ENCODE results near the gene CCSER1. TPM values are rescaled to one million over a fixed set of nuclear protein-coding genes. Genes with fewer than 3 reads are reported as not detected.

The CCSER1 gene
- total and polyA plus RNA-seq, 2 of the 8 experiments (the other 6 are each of a cell fraction or from before 2014, with no cell fraction given) = 0.26 to 0.84 TPM

DNA sequence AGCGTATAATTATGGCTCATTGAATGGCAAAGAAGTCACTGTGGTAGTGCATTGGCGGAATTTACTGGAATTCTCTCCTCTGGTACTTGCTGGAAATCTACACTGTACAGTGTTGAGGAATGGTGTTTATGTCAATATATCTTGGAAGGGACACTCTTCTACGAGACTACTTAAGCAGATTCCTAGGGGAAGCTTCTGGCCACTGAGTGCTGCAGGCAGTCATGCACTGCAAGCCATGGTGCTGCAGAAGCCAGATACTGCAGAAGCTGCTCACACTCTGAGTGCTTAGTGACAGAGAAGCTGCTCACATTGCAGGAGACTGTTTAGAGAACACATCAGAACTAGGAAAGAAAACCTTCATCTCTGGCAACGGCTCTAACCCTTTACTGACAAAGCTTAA lies 725.0 kb downstream of the CCSER1 start:
- peaks cover 0 to 7% of the 10 kb centered on the region in 2 experiments; a peak in 2 of 4 replicates for H3K9me3 ChIP-seq (ENCODE audit: insufficient read depth in 2 of 2, low read depth in 1 of 2, low read length in 1 of 2)
- no peaks in the 10 kb centered on the region for H3K79me2 ChIP-seq (ENCODE audit: control insufficient read depth in 1 of 2, insufficient read depth in 2 of 2, low read length in 2 of 2)
- no peak overlapping the region for H4K8ac ChIP-seq (ENCODE audit: extremely low read depth, insufficient read depth, low read length)
- H3K14ac ChIP-seq (ENCODE audit: insufficient read length) = no peak overlapping the region
- peak overlapping the region; percentile 88 for H2AFZ ChIP-seq (ENCODE audit: low read length)
- POLR2A ChIA-PET (ENCODE audit: partially characterized antibody) = no interaction called here
- H3K4me1 ChIP-seq (replicated peaks in 1 of 4; ENCODE audit: control insufficient read depth in 3 of 4, insufficient read depth in 4 of 4, low read length in 3 of 4) = no peaks in the 10 kb centered on the region; a peak in 1 of 7 replicates
- DNase-seq (ENCODE audit: low read depth in 1 of 2, low spot score in 2 of 2) = no peak
- CTCF ChIA-PET (ENCODE audit: partially characterized antibody) = interaction anchor here (0.9 kb wide), 1 partner anchor 42 kb away, joined by 3 read pairs; no protein-coding TSS in a partner anchor
- H2BK5ac ChIP-seq (ENCODE audit: low read depth, low read length) = no peak overlapping the region
- WGBS, 2 experiments (ENCODE audit: extremely low coverage in 1 of 2, insufficient coverage in 1 of 2, insufficient read length in 1 of 2, insufficient replicate concordance in 2 of 2, low coverage in 1 of 2, low lambda C conversion rate in 2 of 2, missing lambda C conversion rate in 1 of 2) = 95% methylated on average over 4 of the region's 4 CpGs; no CpG with 5 or more reads in 1 of the 2 experiments
- H3K23me2 ChIP-seq (ENCODE audit: low read depth, low read length) = no peaks in the 10 kb centered on the region
- H2AK5ac ChIP-seq (ENCODE audit: low read depth, low read length) = no peak overlapping the region
- H2BK12ac ChIP-seq (ENCODE audit: low read depth, low read length) = 0 out of 2 replicates have a peak overlapping the region, but pooled peaks have one; percentile 72
- no peak overlapping the region for H3K4ac ChIP-seq (replicated peaks; ENCODE audit: insufficient read length, low read depth, low read length)
- no peak overlapping the region for H4K91ac ChIP-seq (replicated peaks; ENCODE audit: insufficient read length, low read length)
- no peak for FAIRE-seq
- H3K36me3 ChIP-seq (ENCODE audit: control insufficient read depth in 2 of 4, insufficient read depth in 4 of 4, low read length in 3 of 4) = no peaks in the 10 kb centered on the region
- H3K9ac ChIP-seq (replicated peaks in 1 of 4; ENCODE audit: extremely low read depth in 1 of 4, low read depth in 3 of 4, low read length in 3 of 4) = no peak overlapping the region
- no peaks in the 10 kb centered on the region for H4K20me1 ChIP-seq (replicated peaks in 1 of 2; ENCODE audit: control insufficient read depth in 1 of 2, insufficient read depth in 2 of 2, low read length in 2 of 2)
- no peak overlapping the region for H3K23ac ChIP-seq (ENCODE audit: insufficient read length)
- H3K27ac ChIP-seq (ENCODE audit: low read depth, low read length) = no peak overlapping the region
- H2BK20ac ChIP-seq (ENCODE audit: low read length) = no peak overlapping the region
- no peak overlapping the region for H2BK120ac ChIP-seq (replicated peaks; ENCODE audit: low read depth, low read length)
- peak overlapping the region; percentile 55; the same call in 1 of the 2 replicates for H2BK15ac ChIP-seq (ENCODE audit: low read length)
- no peak overlapping the region for H3K4me2 ChIP-seq (ENCODE audit: insufficient read depth in 1 of 2, low read depth in 2 of 2, low read length in 2 of 2)
- no peak overlapping the region for H3K56ac ChIP-seq (replicated peaks; ENCODE audit: insufficient read length, low read depth, low read length)
- no peak overlapping the region for H3K18ac ChIP-seq (ENCODE audit: extremely low read depth, low read length)
- H3K79me1 ChIP-seq (ENCODE audit: low read depth, low read length) = no peaks in the 10 kb centered on the region
- no peak overlapping the region for H4K5ac ChIP-seq (ENCODE audit: insufficient read length, low read depth, low read length)
- no peak overlapping the region for H3K4me3 ChIP-seq (ENCODE audit: extremely low read depth in 1 of 4, insufficient read depth in 2 of 4, low read depth in 3 of 4, low read length in 4 of 4)
- H3K27me3 ChIP-seq (replicated peaks in 1 of 4; ENCODE audit: control insufficient read depth in 3 of 4, extremely low read depth in 1 of 4, insufficient read depth in 3 of 4, low read length in 3 of 4) = no peaks in the 10 kb centered on the region
- TF ChIP-seq RNF2 (IDR thresholded peaks at IDR 0.05; ENCODE audit: borderline replicate concordance, low read depth, low read length, missing control alignments, poor library complexity, severe bottlenecking) = no peak
- no peak for TF ChIP-seq FOSL1 (IDR thresholded peaks at IDR 0.05; ENCODE audit: insufficient read depth, low read depth, low read length)
- no peak for TF ChIP-seq CEBPB (IDR thresholded peaks at IDR 0.05; ENCODE audit: low read depth, low read length)
- TF ChIP-seq, protein P1, sequence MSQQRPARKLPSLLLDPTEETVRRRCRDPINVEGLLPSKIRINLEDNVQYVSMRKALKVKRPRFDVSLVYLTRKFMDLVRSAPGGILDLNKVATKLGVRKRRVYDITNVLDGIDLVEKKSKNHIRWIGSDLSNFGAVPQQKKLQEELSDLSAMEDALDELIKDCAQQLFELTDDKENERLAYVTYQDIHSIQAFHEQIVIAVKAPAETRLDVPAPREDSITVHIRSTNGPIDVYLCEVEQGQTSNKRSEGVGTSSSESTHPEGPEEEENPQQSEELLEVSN (IDR thresholded peaks at IDR 0.05) = no peak
- no peak for TF ChIP-seq RXRA (IDR thresholded peaks at IDR 0.05; ENCODE audit: insufficient read depth, low read depth, low read length)
- TF ChIP-seq CREB1 (IDR thresholded peaks at IDR 0.05) = no peak
- no peak; a peak in 1 of 4 replicates for TF ChIP-seq RAD21 (IDR thresholded peaks at IDR 0.05 in 1 of 2, conservative IDR thresholded peaks at IDR 0.05 in 1 of 2; ENCODE audit: low read depth in 2 of 2, low read length in 2 of 2)
- TF ChIP-seq HDAC6 (IDR thresholded peaks at IDR 0.05; ENCODE audit: low read depth, low read length) = no peak
- no peak for TF ChIP-seq SIX5 (IDR thresholded peaks at IDR 0.05; ENCODE audit: low read depth, low read length)
- TF ChIP-seq CBX8 (IDR thresholded peaks at IDR 0.05; ENCODE audit: borderline replicate concordance, low read depth, low read length) = no peak
- TF ChIP-seq SIRT6 (IDR thresholded peaks at IDR 0.05; ENCODE audit: low read length) = no peak
- TF ChIP-seq BACH1 (IDR thresholded peaks at IDR 0.05; ENCODE audit: low read length) = no peak
- TF ChIP-seq EZH2 (IDR thresholded peaks at IDR 0.05; ENCODE audit: low read depth, low read length, severe bottlenecking) = no peak
- no peak for TF ChIP-seq SRF (IDR thresholded peaks at IDR 0.05; ENCODE audit: low read depth, low read length)
